Neural progenitor cell (in vitro differentiated cells): Measurements from ENCODE around the gene ATP13A3.

Source experiments
- EZH2 ChIP-seq: fragments of 200-600 bp; sonication (generic); IDR thresholded peaks from 2 replicates; pipeline ENCODE4 v1.6.1; 2017; ENCODE audit warnings: antibody characterized with exemption, mild to moderate bottlenecking, moderate library complexity
- EZH2phosphoT487 ChIP-seq: fragments of 200-600 bp; sonication (generic); IDR thresholded peaks from 2 replicates; pipeline ENCODE4 v1.6.1; 2017; ENCODE audit warnings: antibody characterized with exemption
- TF ChIP-seq, protein P1 (sequence below): fragments of 200-600 bp; sonication (generic); IDR thresholded peaks from 2 replicates; pipeline ENCODE4 v1.5.1; 2017; ENCODE audit warnings: antibody characterized with exemption, mild to moderate bottlenecking

- TF ChIP-seq, protein P1, sequence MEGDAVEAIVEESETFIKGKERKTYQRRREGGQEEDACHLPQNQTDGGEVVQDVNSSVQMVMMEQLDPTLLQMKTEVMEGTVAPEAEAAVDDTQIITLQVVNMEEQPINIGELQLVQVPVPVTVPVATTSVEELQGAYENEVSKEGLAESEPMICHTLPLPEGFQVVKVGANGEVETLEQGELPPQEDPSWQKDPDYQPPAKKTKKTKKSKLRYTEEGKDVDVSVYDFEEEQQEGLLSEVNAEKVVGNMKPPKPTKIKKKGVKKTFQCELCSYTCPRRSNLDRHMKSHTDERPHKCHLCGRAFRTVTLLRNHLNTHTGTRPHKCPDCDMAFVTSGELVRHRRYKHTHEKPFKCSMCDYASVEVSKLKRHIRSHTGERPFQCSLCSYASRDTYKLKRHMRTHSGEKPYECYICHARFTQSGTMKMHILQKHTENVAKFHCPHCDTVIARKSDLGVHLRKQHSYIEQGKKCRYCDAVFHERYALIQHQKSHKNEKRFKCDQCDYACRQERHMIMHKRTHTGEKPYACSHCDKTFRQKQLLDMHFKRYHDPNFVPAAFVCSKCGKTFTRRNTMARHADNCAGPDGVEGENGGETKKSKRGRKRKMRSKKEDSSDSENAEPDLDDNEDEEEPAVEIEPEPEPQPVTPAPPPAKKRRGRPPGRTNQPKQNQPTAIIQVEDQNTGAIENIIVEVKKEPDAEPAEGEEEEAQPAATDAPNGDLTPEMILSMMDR, result no peak
- TF ChIP-seq EZH2, result no peak
- no peak for TF ChIP-seq EZH2phosphoT487
Observed at GRCh38 chr3:194424373-194424772, 62.4 kb downstream of the ATP13A3 start.
